CD14-positive monocyte (primary cell): ENCODE results near the gene ANKRD39. TPM values are rescaled to one million over a fixed set of nuclear protein-coding genes. Genes with fewer than 3 reads are reported as not detected.

Source experiments
- DNase-seq, 3 donors: peaks; one replicate each; pipeline ENCODE4 v3.0.0-alpha.2; 2011 to 2022
- H2AFZ ChIP-seq: 2 replicates; pipeline ENCODE4 v1.6.0; 2012; ENCODE audit warnings: mild to moderate bottlenecking, low read depth, low read length, inconsistent platforms; ENCODE audit not compliant: insufficient read depth, poor library complexity, severe bottlenecking
- H3K27ac ChIP-seq, 2 donors: 1 replicate in 1 of 2; 2 replicates in 1 of 2; pipeline ENCODE4 v1.5.1; 2012 to 2013; ENCODE audit warnings: low read length in 2 of 2, control low read depth in 1 of 2, inconsistent platforms in 1 of 2, low read depth in 1 of 2, mild to moderate bottlenecking in 1 of 2
- H3K27me3 ChIP-seq, 2 donors: one replicate each; pipeline versions ENCODE4 v1.6.0 to v1.6.1; 2011 to 2013; ENCODE audit warnings: low read length in 2 of 2; ENCODE audit not compliant: control insufficient read depth in 2 of 2, insufficient read depth in 2 of 2
- H3K36me3 ChIP-seq, 2 donors: replicated peaks in 1 of 2; 1 replicate in 1 of 2; 2 replicates in 1 of 2; pipeline versions ENCODE4 v1.5.1 to v1.6.1; 2012 to 2013; ENCODE audit warnings: low read length in 2 of 2, control low read depth in 1 of 2, inconsistent platforms in 1 of 2, mild to moderate bottlenecking in 1 of 2; ENCODE audit not compliant: insufficient read depth in 2 of 2, control insufficient read depth in 1 of 2
- H3K4me1 ChIP-seq, 2 donors: 1 replicate in 1 of 2; 2 replicates in 1 of 2; pipeline versions ENCODE4 v1.5.1 to v1.6.1; 2012 to 2013; ENCODE audit warnings: low read length in 2 of 2, control low read depth in 1 of 2, inconsistent platforms in 1 of 2, mild to moderate bottlenecking in 1 of 2, moderate library complexity in 1 of 2; ENCODE audit not compliant: insufficient read depth in 2 of 2, control insufficient read depth in 1 of 2
- H3K4me2 ChIP-seq: replicated peaks from 2 replicates; pipeline ENCODE3; 2012; ENCODE audit warnings: low read length, moderate library complexity, mild to moderate bottlenecking; ENCODE audit not compliant: poor library complexity, severe bottlenecking; ENCODE audit errors: extremely low read depth
- H3K4me3 ChIP-seq, 3 experiments: fragments of 200-600 bp in 1 of 3; sonication (generic) in 1 of 3; replicated peaks in 1 of 3; 1 replicate in 2 of 3; 2 replicates in 1 of 3; pipeline ENCODE4 v1.5.1; 2011 to 2013; ENCODE audit warnings: low read length in 3 of 3, mild to moderate bottlenecking in 3 of 3, control low read depth in 2 of 3, low read depth in 2 of 3, inconsistent platforms in 1 of 3, moderate library complexity in 1 of 3
- H3K79me2 ChIP-seq: 2 replicates; pipeline ENCODE4 v1.6.0; 2012; ENCODE audit warnings: mild to moderate bottlenecking, control low read depth, inconsistent platforms, low read length, moderate library complexity; ENCODE audit not compliant: insufficient read depth
- H3K9ac ChIP-seq: 2 replicates; pipeline ENCODE4 v1.6.0; 2017; ENCODE audit warnings: low read length, mild to moderate bottlenecking; ENCODE audit not compliant: insufficient read depth, poor library complexity, severe bottlenecking
- H3K9me3 ChIP-seq, 2 donors: replicated peaks in 1 of 2; 1 replicate in 1 of 2; 2 replicates in 1 of 2; pipeline versions ENCODE4 v1.5.1 to v1.6.1; 2012 to 2013; ENCODE audit warnings: low read length in 2 of 2, control low read depth in 1 of 2; ENCODE audit not compliant: control insufficient read depth in 1 of 2, insufficient read depth in 1 of 2
- H4K20me1 ChIP-seq: 2 replicates; pipeline ENCODE4 v1.6.0; 2012; ENCODE audit warnings: mild to moderate bottlenecking, low read length, control low read depth, moderate library complexity; ENCODE audit not compliant: insufficient read depth
- H3K27ac Mint-ChIP-seq, 7 donors: one replicate each; pipeline ENCODE4 v1.8.0; 2020; ENCODE audit warnings: mild to moderate bottlenecking in 7 of 7, mixed read lengths in 7 of 7, moderate library complexity in 6 of 7, inconsistent platforms in 2 of 7
- H3K27me3 Mint-ChIP-seq, 3 donors: one replicate each; pipeline ENCODE4 v1.8.0; 2021 to 2022; ENCODE audit warnings: low read depth in 3 of 3, mild to moderate bottlenecking in 3 of 3, mixed read lengths in 3 of 3, moderate library complexity in 3 of 3, inconsistent platforms in 1 of 3
- H3K36me3 Mint-ChIP-seq, 2 donors: one replicate each; pipeline ENCODE4 v1.8.0; 2020; ENCODE audit warnings: mixed read lengths in 2 of 2, inconsistent platforms in 1 of 2, mild to moderate bottlenecking in 1 of 2
- H3K4me1 Mint-ChIP-seq: one replicate; pipeline ENCODE4 v1.8.0; 2020; ENCODE audit warnings: mild to moderate bottlenecking, mixed read lengths
- H3K4me3 Mint-ChIP-seq, 2 donors: one replicate each; pipeline ENCODE4 v1.8.0; 2020; ENCODE audit warnings: mild to moderate bottlenecking in 2 of 2, mixed read lengths in 2 of 2, moderate library complexity in 1 of 2
- H3K9me3 Mint-ChIP-seq, 7 donors: one replicate each; pipeline ENCODE4 v1.8.0; 2020 to 2022; ENCODE audit warnings: mixed read lengths in 7 of 7, mild to moderate bottlenecking in 6 of 7, moderate library complexity in 6 of 7, inconsistent platforms in 2 of 7
- WGBS: methylation state at CpG from one replicate; pipeline ENCODE4 v1.1.5; 2013; ENCODE audit warnings: missing lambda C conversion rate; ENCODE audit not compliant: insufficient coverage; 5-methylcytosine and 5-hydroxymethylcytosine counted together
- intact Hi-C, 2 donors: fragments of 100-400 bp; cut with micrococcal nuclease; formaldehyde crosslinking; loops; one replicate each; pipeline versions ENCODE4 v1.15.0 to v1.15.1; 2023
- polyA plus RNA-seq, 3 donors: library from polyadenylated mRNA; depleted of rRNA in 1 of 3; unstranded in 2 of 3; stranded (reverse) in 1 of 3; fragments of 300-500 nt in 2 of 3; fragments of >200 nt in 1 of 3; fragmentation: Illumina TruSeq in 2 of 3; gene quantifications; 1 replicate in 2 of 3; 2 replicates in 1 of 3; pipeline ENCODE4 v1.2.3, GENCODE V29; 2012 to 2021
- TF ChIP-seq, protein P1 (sequence below): fragments of 200-600 bp; IDR thresholded peaks from one replicate; pipeline ENCODE4 v1.8.0; 2022; ENCODE audit warnings: antibody characterized with exemption, mild to moderate bottlenecking

The ANKRD39 gene
- polyA plus RNA-seq, 3 donors, result 6.2 to 9.7 (median 9.0) TPM

DNA sequence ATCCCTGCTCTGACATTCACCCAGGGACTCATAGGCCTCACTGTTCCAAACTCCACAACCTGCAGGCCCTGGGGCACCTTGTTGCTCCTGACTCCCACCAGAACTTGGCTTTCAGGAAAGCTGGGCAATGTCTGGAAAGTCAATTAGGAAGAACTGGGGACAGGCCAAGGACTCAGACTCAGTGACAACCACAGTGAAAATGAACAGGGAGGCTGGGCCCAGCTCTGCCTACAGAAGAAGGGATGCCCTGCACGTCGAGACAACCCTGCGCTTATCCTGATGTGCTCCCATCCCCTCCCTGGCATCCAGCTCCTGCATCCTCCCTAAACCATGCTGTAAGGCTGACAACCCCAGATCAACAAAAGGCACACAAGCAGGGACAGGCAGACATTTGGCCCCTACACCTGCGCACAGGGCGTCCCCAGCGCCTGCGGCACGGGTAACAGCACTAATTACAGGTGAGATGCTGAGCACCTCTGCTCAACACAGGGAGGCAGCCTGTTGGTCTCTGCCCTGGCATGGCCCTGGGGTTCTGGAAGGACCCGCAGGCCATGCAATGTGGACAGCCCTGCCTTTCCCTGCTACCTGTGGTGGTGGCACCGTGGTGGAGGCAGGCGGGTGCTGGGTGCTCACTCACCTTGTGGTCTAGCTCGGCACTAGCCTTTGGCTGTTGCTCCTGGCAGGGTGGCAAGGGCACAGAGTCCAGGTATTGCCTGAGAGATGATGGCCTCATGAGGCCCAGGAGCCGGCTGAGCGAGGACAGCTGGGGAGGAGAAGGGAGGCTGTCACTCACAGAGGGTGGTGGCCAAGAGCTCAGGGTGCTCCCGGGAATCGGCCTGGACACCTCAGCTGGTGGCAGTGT lies 35.7 kb upstream of the ANKRD39 start:
- H3K9ac ChIP-seq, result no peak overlapping the region
- H3K4me3 ChIP-seq, result no peak overlapping the region
- DNase-seq, result no peak
- H3K4me3 Mint-ChIP-seq, result peak overlapping the region in 1 of 2 donors; percentile 50
- H2AFZ ChIP-seq, result no peak overlapping the region
- no peak overlapping the region for H3K27ac Mint-ChIP-seq
- H4K20me1 ChIP-seq, result peaks cover 1% of the 10 kb centered on the region
- no peak overlapping the region for H3K27ac ChIP-seq
- peaks cover 5 to 7% of the 10 kb centered on the region in 2 donors for H3K4me1 ChIP-seq
- intact Hi-C loops, result no loop called here
- H3K27me3 ChIP-seq, result peaks cover 0 to 67% of the 10 kb centered on the region in 2 donors
- H3K79me2 ChIP-seq, result no peaks in the 10 kb centered on the region
- H3K36me3 Mint-ChIP-seq, result no peaks in the 10 kb centered on the region
- H3K4me2 ChIP-seq, result no peak overlapping the region
- H3K9me3 Mint-ChIP-seq, result peaks cover 0 to 2% (median 0%) of the 10 kb centered on the region in 7 donors
- no peaks in the 10 kb centered on the region for H3K9me3 ChIP-seq
- peaks cover 4% of the 10 kb centered on the region for H3K4me1 Mint-ChIP-seq
- no peaks in the 10 kb centered on the region for H3K36me3 ChIP-seq
- TF ChIP-seq, protein P1, sequence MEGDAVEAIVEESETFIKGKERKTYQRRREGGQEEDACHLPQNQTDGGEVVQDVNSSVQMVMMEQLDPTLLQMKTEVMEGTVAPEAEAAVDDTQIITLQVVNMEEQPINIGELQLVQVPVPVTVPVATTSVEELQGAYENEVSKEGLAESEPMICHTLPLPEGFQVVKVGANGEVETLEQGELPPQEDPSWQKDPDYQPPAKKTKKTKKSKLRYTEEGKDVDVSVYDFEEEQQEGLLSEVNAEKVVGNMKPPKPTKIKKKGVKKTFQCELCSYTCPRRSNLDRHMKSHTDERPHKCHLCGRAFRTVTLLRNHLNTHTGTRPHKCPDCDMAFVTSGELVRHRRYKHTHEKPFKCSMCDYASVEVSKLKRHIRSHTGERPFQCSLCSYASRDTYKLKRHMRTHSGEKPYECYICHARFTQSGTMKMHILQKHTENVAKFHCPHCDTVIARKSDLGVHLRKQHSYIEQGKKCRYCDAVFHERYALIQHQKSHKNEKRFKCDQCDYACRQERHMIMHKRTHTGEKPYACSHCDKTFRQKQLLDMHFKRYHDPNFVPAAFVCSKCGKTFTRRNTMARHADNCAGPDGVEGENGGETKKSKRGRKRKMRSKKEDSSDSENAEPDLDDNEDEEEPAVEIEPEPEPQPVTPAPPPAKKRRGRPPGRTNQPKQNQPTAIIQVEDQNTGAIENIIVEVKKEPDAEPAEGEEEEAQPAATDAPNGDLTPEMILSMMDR, result no peak
- H3K27me3 Mint-ChIP-seq, result peaks cover 41 to 84% (median 53%) of the 10 kb centered on the region in 3 donors
- 98% methylated on average over 15 of the region's 16 CpGs for WGBS

- Histone ChIP-seq H3K9me3 (no peaks in the 10 kb centered on the region), H3K27me3 (peaks cover 0 to 66% of the 10 kb centered on the region in 2 donors), H3K79me2 (no peaks in the 10 kb centered on the region), H3K4me2 (no peak overlapping the region), H3K4me1 (peaks cover 21 to 24% of the 10 kb centered on the region in 2 donors), H3K27ac (no peak overlapping the region), H3K4me3 (no peak overlapping the region), H2AFZ (no peak overlapping the region), H3K9ac (no peak overlapping the region), H3K36me3 (no peaks in the 10 kb centered on the region), H4K20me1 (peaks cover 5% of the 10 kb centered on the region)
- intact Hi-C loops, result no loop called here
- H3K36me3 Mint-ChIP-seq, result peaks cover 0 to 4% of the 10 kb centered on the region in 2 donors
- peaks cover 18% of the 10 kb centered on the region for H3K4me1 Mint-ChIP-seq
- no peak overlapping the region for H3K27ac Mint-ChIP-seq
- H3K27me3 Mint-ChIP-seq, result peaks cover 39 to 86% (median 50%) of the 10 kb centered on the region in 3 donors
- H3K9me3 Mint-ChIP-seq, result peaks cover 0 to 2% (median 0%) of the 10 kb centered on the region in 7 donors
- peak overlapping the region in 1 of 2 donors; percentile 67 for H3K4me3 Mint-ChIP-seq
- DNase-seq, result no peak
- TF ChIP-seq, protein P1, result no peak
- WGBS, result 50% methylated on average over 7 of the region's 11 CpGs
Observed at GRCh38 chr2:96891591-96892333, 33.9 kb upstream of the ANKRD39 start.
